CD4-positive, alpha-beta T cell treated with Interleukin-1 beta for 1 hour (primary cell): ENCODE data around the gene SHISA7.
A peak's percentile ranks its signal among the peaks of the same experiment; 100 is the strongest.

Experiments
- DNase-seq, 2 donors: peaks; one replicate each; pipeline ENCODE4 v3.0.0-alpha.2; 2020 to 2022

Gene SHISA7

DNA sequence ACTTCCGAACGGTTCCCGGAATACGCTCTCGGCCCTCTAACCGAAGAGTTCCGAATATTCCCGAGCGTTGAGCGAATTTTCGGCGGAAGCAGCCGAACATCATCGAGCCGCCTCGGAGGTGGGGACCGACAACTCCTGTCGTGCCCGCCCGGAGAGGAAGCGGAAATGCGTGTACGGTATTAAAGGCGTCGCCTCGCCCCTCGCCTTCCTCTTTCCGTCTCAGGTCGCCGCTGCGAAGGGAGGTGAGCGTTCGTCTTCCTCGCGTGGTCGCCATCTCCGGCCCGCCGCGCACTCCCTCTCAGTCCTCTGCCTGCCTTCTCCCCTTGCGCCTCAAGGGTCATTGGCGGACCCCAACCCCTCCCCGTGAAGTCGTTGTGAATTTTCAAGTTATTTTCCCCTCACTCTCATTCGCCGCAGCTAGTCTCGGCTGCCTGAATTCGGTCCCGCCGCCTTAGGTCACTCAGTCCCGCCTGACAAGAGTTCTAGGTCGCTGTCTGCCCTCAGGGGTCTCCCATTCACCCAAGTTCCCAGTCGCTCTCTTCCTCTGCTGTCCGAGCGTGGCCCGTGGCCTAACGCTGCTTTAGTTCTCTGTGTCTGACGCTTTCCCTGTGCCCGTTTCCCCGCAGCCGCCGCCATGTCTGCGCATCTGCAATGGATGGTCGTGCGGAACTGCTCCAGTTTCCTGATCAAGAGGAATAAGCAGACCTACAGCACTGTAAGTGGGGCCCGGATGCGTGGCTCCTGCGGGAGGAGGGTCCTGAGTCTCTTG, 57.2 kb downstream of the SHISA7 start, which contains the start of gene RPL28:
Gene RPL28, plus strand, starts transcription at position 209 of the 769 bp plus-strand sequence. Its CDS starts 426 bp downstream, at position 635.
- DNase-seq = peak; percentile 99

DNA sequence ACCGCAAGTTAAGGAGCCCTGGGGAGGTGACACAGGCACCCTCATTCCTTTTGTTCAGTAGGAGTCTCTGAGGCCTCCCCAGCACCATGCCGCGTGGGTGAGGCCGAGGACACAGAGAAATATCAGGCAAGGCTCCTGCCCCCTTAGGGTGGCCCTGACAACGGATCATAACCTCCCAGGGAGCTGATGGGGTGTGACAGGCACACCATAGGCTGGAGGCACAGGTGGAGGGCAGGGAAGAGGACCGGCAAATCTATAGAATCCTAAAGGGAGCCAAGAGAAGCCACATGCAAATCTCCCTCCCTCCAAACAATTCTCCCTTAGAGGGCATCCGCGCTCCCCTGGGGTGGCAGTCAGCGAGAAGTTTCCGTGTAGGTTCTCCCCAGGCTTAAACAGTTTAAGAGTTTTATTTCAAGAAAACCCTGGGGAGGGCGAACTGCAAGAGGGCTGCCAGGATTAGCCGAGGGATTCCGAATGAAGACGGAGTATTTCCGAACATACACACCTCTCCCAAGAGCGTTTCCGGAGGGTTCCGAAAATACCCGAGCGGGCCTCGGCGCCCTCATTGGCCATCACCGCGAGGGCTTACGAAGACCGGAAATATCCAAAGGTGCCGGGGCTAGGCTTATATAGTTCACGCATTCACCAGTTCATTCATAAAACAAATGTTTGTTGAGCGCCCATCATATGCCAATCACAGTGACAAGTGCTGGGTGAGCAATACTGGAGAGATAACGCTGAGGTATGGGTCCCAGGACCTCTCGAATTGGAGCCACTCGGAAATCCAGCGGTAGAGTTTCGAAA, 58.0 kb downstream of the SHISA7 start:
- peak; percentile 94 to 96 for DNase-seq

- peak; percentile 18 to 46 for DNase-seq
These were observed 58.8 kb downstream of the SHISA7 start, which contains the start of gene TMEM238 for GRCh38 chr19:55384131-55384919. Gene TMEM238 (minus strand): TSS chr19:55384292. CDS start chr19:55384259, 33 bp downstream.

- peak; percentile 50 for DNase-seq
These were observed 59.6 kb downstream of the SHISA7 start for GRCh38 chr19:55383279-55384130.

GRCh38 chr19:55382522-55383054, 60.5 kb downstream of the SHISA7 start:
- no peak for DNase-seq

DNA sequence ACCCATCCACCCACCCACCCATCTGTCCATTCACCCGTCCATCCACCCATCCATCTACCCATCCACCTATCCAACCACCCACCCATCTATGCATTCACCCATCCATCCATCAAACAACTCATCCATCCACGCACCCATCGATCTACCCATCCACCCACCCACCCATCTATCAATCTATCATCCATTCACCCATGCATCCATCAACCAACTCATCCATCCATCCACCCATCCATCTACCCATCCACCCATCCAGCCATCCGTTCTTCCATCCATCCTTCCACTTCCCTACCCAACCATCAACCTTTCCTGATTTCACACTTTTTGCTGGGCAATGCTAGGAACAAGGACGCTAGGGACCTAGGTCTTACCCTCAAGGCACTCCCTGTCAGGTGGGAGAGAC, 61.1 kb downstream of the SHISA7 start:
- DNase-seq = no peak

DNA sequence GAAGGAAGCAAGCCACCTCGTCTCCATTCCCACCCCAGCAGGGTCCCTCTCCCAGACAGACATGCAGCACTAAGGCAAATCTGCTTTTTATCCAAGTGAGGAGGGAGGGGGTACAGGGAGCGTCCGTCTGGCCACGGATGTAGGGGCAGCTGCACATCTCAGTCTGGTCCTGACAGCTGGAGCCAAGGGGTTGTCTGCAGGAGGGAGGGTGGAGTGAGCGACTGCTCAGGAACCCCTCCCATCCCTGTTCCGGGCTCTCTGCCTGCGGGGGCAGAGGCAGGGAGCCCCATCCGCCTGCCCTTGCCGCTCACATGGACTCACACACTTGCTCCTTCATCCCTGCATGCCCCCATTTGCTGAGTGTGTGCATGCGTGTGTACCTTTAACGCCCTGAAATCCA, 63.9 kb downstream of the SHISA7 start:
- DNase-seq = no peak
